Measurements from ENCODE around the gene CACNA1H.

The CACNA1H gene

GRCh38 chr16:1159325-1159972 is 6.5 kb downstream of the CACNA1H start:
- no peak for DNase-seq

DNA sequence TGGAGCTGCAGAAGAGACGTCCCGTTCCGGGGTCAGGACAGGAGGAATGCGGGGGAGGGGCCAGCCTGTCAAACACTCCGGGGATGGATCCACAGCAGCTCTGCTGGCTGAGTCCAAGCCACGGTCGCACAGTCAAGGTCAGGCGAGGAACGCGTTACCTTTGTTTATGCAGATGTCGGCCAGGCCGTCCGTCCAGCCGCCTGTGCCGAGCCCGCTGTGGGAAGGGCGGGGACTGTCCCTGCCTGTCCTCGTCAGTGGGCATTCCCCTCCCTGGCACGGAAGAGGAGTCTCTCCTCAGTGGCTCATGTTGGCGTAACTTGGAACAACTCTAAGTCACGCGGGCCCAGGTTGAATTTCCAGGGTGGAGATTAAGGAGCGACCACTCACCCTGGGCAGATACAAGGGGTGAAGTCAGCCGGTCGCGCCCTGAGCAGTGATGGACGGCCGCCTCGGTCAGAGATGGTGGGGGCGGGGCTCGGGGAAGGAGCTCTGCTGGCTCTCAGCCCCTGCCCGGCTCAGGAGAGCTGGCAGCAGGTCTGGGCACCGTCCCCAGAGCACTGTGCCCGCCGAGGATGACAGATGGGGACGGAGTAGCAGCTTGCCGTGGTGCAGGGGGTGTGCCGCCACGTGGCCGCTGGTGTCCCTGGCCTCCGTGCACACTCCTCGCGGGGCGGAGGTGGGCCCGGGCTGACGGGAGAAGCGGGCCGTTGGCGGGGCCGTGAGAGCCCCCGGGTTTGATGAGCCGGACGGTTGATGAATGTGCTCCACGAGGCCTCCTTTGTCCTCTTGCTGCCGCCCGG is 7.3 kb downstream of the CACNA1H start:
- DNase-seq, result no peak

- no peak for DNase-seq
Measured at GRCh38 chr16:1160773-1161348, 8.0 kb downstream of the CACNA1H start.

GRCh38 chr16:1162701-1163566 is 10.0 kb downstream of the CACNA1H start:
- DNase-seq, result no peak

GRCh38 chr16:1163567-1164055 is 10.7 kb downstream of the CACNA1H start:
- no peak for DNase-seq

DNA sequence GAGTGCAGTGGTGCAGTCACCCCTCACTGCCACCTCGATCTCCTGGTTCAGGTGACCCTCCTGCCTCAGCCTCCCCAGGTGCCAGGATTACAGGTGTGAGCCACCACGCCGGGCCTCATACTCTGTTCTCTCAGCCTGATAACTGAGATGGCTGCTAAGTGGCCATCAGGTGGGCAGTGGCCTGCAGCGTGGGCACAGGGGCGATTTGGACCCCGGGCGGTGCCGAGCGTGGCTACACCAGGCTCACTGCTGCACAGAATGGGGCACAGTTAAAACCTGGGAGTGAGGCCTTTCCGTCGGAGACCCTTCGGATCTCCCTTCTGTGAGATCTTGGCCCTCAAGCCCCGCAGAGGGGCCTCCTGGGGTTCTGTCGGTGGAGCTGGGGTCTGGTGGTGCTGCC is 11.5 kb downstream of the CACNA1H start:
- DNase-seq, result no peak

DNA sequence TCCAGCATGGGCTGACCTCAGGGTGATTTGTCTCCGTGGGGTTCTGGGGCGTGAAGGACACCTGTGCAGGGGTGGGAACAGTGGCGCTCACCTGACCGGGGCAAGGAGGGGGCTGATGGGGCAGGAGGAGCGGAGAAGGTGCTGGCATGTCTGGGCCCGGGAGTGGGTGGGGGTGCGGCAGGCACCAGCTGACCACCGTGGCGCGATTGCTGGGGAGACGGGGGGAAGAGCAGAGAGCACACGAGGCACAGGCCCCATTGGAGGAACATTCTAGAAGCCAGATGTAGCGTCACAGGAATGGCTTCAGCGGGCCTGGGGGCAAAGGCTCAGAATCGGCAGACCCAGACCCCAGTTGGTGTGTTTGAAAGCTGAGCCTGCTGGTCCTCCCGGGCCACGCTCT is 12.1 kb downstream of the CACNA1H start:
- no peak for DNase-seq

- no peak for DNase-seq
Measured at GRCh38 chr16:1165511-1165910, 12.6 kb downstream of the CACNA1H start.

DNA sequence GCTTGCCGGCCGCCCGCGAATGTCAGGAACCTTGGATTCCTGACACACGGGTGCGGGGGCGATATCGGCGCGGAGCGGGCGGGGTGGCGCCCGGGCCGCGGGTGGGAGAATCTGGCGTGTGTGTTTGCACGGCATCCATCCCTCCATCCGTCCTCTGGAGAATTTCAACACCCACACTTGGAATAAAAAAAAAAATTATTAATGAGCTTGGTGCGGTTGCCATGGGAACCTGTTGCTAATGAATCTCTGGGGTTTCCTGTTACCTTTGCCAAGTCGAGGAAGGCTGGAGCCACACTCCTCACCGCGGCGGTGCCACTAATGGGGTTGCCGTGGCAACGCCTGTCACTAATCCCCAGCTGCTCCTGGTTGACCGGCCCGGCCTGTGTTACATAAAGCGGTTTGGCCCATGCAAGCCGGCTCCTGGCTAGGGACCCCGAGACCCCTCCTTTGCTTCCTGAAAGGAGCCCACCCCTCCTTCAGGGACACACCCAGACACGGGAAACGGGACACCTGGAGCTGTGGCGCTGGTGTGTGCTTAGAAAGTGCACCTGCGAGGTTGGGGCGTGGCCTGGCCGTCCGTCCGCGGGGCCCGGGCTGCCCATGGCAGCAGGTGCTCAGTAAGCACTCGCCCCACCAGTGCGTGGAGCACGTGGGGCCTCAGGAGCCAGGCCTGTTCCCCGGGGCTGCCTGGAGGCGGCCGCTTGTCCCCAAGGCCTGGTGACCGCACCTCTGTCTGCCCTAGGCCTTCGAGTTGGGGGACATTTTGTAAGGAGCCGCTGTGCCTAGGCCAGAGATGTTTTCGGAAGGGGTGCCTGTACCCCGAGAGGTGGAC is 14.6 kb downstream of the CACNA1H start:
- no peak for DNase-seq

DNA sequence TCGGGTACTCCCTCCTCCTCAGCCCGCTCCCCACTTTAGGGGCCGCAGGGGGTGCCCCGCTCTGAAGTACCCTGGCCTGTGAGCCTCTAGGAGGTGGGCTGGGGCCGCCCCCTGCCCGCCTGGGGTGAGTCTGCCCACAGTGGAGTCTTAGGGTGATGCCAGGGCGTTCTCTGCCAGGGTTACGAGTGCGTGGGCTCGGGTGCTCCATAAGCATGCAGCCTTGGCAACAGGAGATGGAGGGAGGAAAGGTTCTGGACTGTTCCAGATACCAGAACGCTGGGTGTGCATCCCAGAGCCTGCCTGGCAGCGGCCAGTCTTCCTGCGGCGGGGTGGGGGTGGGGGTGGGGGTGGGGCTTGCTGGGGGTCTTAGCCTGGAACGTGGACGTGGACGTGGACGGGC is 15.9 kb downstream of the CACNA1H start:
- no peak for DNase-seq

- no peak for DNase-seq
Measured at GRCh38 chr16:1169285-1170075, 16.6 kb downstream of the CACNA1H start.

GRCh38 chr16:1170076-1170418 is 17.1 kb downstream of the CACNA1H start:
- no peak for DNase-seq

GRCh38 chr16:1171001-1171400 is 18.1 kb downstream of the CACNA1H start:
- DNase-seq, result no peak

DNA sequence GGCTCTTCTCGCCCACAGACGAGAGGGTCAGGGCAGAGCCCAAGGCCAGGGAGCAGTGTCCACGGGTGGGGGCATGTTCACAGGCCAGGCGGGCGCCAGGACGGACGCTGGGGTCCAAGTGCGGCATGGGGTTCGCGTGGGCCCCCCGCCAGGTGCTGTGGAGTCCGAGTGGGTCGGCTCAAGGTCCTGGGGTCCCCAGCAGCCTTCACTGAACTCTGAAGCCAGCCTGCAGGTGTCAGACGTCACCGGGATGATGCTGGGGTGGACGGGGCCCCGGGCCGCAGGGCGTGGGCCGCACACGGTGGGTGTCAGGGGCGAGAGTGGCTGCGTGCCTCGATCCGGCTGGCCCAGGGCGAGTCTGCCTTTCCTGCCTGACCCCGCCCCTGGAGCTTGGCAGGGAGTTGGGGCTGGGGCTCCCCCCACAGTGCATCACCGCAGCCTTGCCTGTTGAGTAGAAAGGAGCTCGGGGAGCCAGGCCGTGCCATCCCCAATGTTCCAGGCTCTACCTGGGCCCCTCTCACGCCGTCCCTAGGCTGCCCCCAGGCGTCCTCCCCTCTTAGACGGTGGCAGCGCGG is 19.0 kb downstream of the CACNA1H start:
- no peak for DNase-seq

DNA sequence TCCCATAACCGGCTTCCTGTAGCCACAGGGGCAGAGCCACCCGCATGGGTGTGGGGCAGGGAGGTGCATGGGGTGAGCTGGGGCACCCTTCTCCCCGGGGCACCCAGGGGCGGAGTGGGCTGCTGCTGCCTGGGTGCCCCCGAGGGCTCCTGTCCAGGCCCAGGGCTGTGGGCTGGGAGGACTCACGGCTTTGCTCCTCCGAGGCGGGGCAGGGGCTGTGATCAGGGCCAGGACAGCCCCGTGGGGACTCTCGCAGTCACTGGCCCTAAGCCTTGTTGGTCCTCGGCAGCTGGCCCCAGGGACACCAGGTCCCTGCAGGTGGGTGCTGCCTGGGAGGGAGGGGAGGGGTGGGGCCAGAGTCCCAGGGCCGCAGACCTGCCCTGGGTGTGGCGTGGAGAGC is 19.7 kb downstream of the CACNA1H start:
- no peak for DNase-seq

DNA sequence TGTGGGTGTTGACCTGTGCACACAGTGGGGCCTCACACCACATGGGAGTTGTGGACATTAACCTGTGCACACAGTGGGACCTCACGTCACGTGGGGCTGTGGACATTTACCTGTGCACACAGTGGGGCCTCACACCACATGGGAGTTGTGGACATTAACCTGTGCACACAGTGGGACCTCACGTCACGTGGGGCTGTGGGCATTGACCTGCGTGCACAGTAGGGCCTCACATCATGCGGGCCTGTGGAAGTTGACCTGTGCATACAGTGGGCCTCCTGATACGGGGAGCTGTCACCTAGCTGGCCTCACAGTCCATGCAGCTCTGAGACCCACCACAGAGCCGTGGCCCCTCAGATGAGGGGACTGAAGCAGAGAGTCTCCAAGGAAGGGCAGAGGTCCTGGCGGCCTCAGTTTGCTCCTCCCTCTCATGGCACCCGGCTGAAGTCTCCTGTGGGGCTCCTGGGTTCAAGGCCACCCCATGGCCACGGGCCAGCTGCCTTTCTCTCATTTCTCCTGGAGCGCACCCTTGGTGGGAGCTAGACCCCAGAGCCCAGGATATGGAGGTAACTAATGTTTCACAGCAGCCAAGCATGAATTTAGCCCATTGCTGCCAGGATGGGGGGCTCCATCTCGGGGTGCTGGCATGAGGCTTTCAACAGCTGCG is 21.0 kb downstream of the CACNA1H start:
- DNase-seq, result no peak

GRCh38 chr16:1174477-1175357 is 21.8 kb downstream of the CACNA1H start:
- no peak for DNase-seq

DNA sequence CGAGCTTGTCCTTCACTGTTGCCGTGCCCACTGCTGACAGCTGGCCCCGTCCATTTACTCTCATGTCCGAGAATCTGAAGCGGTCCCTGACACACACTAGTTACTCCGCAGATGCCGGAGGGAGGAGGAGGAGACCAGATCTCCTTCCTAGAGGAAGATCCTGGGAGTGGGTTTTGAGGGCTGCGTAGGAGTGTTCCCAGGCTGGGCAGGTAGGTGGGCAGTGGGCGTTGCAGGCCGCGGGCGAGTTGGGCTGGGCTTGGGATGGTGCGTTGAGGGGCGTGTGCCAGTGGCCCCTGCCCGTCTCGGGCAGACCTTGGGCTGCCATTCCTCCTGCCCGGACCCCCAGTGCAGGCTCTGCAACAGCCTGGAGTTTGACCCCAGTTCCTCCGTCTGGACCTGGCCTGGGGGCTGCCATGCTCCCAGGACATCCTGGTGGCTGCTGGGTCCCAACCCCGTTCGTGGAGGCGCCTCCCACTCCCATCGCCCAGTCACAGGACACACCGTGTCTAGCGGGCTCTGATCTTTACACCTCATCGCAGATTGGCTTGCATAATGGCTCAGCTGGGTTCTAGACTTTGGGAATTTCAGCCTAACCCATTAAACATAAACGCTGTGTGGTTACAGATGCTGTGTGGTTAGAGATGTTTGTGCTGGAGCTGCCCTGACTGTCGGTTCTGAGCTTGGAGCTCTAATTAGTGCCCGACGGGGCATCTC is 22.8 kb downstream of the CACNA1H start:
- DNase-seq, result no peak
